ENCODE measurements around the gene MTA3.

The MTA3 gene

GRCh38 chr2:42767899-42768705 lies 199.7 kb downstream of the MTA3 start:
- no peak for TF ChIP-seq TAF1 (IDR thresholded peaks at IDR 0.05; ENCODE audit: low read depth)

GRCh38 chr2:42768706-42769256 lies 200.3 kb downstream of the MTA3 start:
- no peak for TF ChIP-seq CREB1 (IDR thresholded peaks at IDR 0.05; ENCODE audit: low read depth)
- TF ChIP-seq EP300 (IDR thresholded peaks at IDR 0.05; ENCODE audit: borderline replicate concordance), result no peak
- no peak for TF ChIP-seq ZBTB7A (IDR thresholded peaks at IDR 0.05; ENCODE audit: low read depth)
- TF ChIP-seq NFIC (IDR thresholded peaks at IDR 0.05), result no peak
- no peak for TF ChIP-seq MAX (IDR thresholded peaks at IDR 0.05)
- no peak for TF ChIP-seq TCF12 (IDR thresholded peaks at IDR 0.05; ENCODE audit: low read depth)
- no peak for TF ChIP-seq YY1 (IDR thresholded peaks at IDR 0.05; ENCODE audit: low read depth)
- TF ChIP-seq CEBPB (IDR thresholded peaks at IDR 0.05), result no peak
- TF ChIP-seq TEAD4 (IDR thresholded peaks at IDR 0.05), result no peak
- TF ChIP-seq FOXM1 (IDR thresholded peaks at IDR 0.05; ENCODE audit: borderline replicate concordance, low read depth), result no peak
- no peak for TF ChIP-seq USF1 (IDR thresholded peaks at IDR 0.05)
- TF ChIP-seq TAF1 (IDR thresholded peaks at IDR 0.05; ENCODE audit: low read depth), result no peak
- no peak for TF ChIP-seq EGR1 (IDR thresholded peaks at IDR 0.05)
- TF ChIP-seq REST (IDR thresholded peaks at IDR 0.05; ENCODE audit: low read depth), result no peak
- no peak for TF ChIP-seq RAD21 (IDR thresholded peaks at IDR 0.05; ENCODE audit: low read depth)

GRCh38 chr2:42769583-42770287 lies 201.3 kb downstream of the MTA3 start:
- no peak for TF ChIP-seq ZBTB7A (IDR thresholded peaks at IDR 0.05; ENCODE audit: low read depth)
- TF ChIP-seq NFIC (IDR thresholded peaks at IDR 0.05), result no peak
- TF ChIP-seq YY1 (IDR thresholded peaks at IDR 0.05; ENCODE audit: low read depth), result no peak
- no peak for TF ChIP-seq FOXM1 (IDR thresholded peaks at IDR 0.05; ENCODE audit: borderline replicate concordance, low read depth)
- TF ChIP-seq TEAD4 (IDR thresholded peaks at IDR 0.05), result no peak
- no peak for TF ChIP-seq CEBPB (IDR thresholded peaks at IDR 0.05)
- no peak for TF ChIP-seq EGR1 (IDR thresholded peaks at IDR 0.05)
- no peak for TF ChIP-seq TCF12 (IDR thresholded peaks at IDR 0.05; ENCODE audit: low read depth)
- TF ChIP-seq RAD21 (IDR thresholded peaks at IDR 0.05; ENCODE audit: low read depth), result no peak
- no peak for TF ChIP-seq EP300 (IDR thresholded peaks at IDR 0.05; ENCODE audit: borderline replicate concordance)
- TF ChIP-seq REST (IDR thresholded peaks at IDR 0.05; ENCODE audit: low read depth), result no peak
- no peak for TF ChIP-seq TAF1 (IDR thresholded peaks at IDR 0.05; ENCODE audit: low read depth)
- no peak for TF ChIP-seq USF1 (IDR thresholded peaks at IDR 0.05)

- TF ChIP-seq MAX (IDR thresholded peaks at IDR 0.05), result no peak
- TF ChIP-seq RAD21 (IDR thresholded peaks at IDR 0.05; ENCODE audit: low read depth), result peak; percentile 64
- TF ChIP-seq CREB1 (IDR thresholded peaks at IDR 0.05; ENCODE audit: low read depth), result no peak
- TF ChIP-seq ZBTB7A (IDR thresholded peaks at IDR 0.05; ENCODE audit: low read depth), result no peak
- no peak for TF ChIP-seq CEBPB (IDR thresholded peaks at IDR 0.05)
Measured at GRCh38 chr2:42770288-42771131, 202.1 kb downstream of the MTA3 start.

- TF ChIP-seq MAX (IDR thresholded peaks at IDR 0.05) (no peak), YY1 (IDR thresholded peaks at IDR 0.05; ENCODE audit: low read depth) (no peak), TCF12 (IDR thresholded peaks at IDR 0.05; ENCODE audit: low read depth) (no peak), NFIC (IDR thresholded peaks at IDR 0.05) (no peak), TAF1 (IDR thresholded peaks at IDR 0.05; ENCODE audit: low read depth) (no peak), EP300 (IDR thresholded peaks at IDR 0.05; ENCODE audit: borderline replicate concordance) (no peak), CEBPB (IDR thresholded peaks at IDR 0.05) (no peak), USF1 (IDR thresholded peaks at IDR 0.05) (no peak), EGR1 (IDR thresholded peaks at IDR 0.05) (no peak), RAD21 (IDR thresholded peaks at IDR 0.05; ENCODE audit: low read depth) (no peak), REST (IDR thresholded peaks at IDR 0.05; ENCODE audit: low read depth) (no peak), CREB1 (IDR thresholded peaks at IDR 0.05; ENCODE audit: low read depth) (no peak), TEAD4 (IDR thresholded peaks at IDR 0.05) (no peak), ZBTB7A (IDR thresholded peaks at IDR 0.05; ENCODE audit: low read depth) (no peak), FOXM1 (IDR thresholded peaks at IDR 0.05; ENCODE audit: borderline replicate concordance, low read depth) (no peak)
Measured at GRCh38 chr2:42771546-42772153, 203.2 kb downstream of the MTA3 start.
